ENCODE results near the gene STK32C.

- no peak for TF ChIP-seq POLR2A (IDR thresholded peaks at IDR 0.05)
- no peak for TF ChIP-seq CTCF (IDR thresholded peaks at IDR 0.05)
These were observed 27.1 kb downstream of the STK32C start for GRCh38 chr10:132280646-132281074.
